Muscle layer of duodenum (tissue), 2 donors: ENCODE results near the gene ERN1.

Experiments
- H3K27ac ChIP-seq: one replicate; pipeline ENCODE4 v1.7.0; 2013; ENCODE audit warnings: mild to moderate bottlenecking, low read length
- H3K27me3 ChIP-seq: one replicate; pipeline ENCODE4 v1.7.0; 2013; ENCODE audit warnings: low read depth, mild to moderate bottlenecking, control low read depth, low read length
- H3K36me3 ChIP-seq, 2 donors: one replicate each; pipeline ENCODE4 v1.7.0; 2013; ENCODE audit warnings: low read length in 2 of 2, control low read depth in 1 of 2, mild to moderate bottlenecking in 1 of 2; ENCODE audit not compliant: insufficient read depth in 2 of 2, control insufficient read depth in 1 of 2
- H3K4me1 ChIP-seq, 2 donors: one replicate each; pipeline ENCODE4 v1.7.0; 2013; ENCODE audit warnings: low read length in 2 of 2, mild to moderate bottlenecking in 2 of 2, control low read depth in 1 of 2, moderate library complexity in 1 of 2; ENCODE audit not compliant: insufficient read depth in 2 of 2, control insufficient read depth in 1 of 2
- H3K4me3 ChIP-seq, 2 donors: one replicate each; pipeline ENCODE4 v1.7.0; 2013; ENCODE audit warnings: low read length in 2 of 2, low read depth in 1 of 2, mild to moderate bottlenecking in 1 of 2
- H3K9me3 ChIP-seq, 2 donors: one replicate each; pipeline ENCODE4 v1.7.0; 2013; ENCODE audit warnings: low read length in 2 of 2, control low read depth in 1 of 2, mild to moderate bottlenecking in 1 of 2; ENCODE audit not compliant: control insufficient read depth in 1 of 2
- donor health status: healthy.

ERN1 gene

DNA sequence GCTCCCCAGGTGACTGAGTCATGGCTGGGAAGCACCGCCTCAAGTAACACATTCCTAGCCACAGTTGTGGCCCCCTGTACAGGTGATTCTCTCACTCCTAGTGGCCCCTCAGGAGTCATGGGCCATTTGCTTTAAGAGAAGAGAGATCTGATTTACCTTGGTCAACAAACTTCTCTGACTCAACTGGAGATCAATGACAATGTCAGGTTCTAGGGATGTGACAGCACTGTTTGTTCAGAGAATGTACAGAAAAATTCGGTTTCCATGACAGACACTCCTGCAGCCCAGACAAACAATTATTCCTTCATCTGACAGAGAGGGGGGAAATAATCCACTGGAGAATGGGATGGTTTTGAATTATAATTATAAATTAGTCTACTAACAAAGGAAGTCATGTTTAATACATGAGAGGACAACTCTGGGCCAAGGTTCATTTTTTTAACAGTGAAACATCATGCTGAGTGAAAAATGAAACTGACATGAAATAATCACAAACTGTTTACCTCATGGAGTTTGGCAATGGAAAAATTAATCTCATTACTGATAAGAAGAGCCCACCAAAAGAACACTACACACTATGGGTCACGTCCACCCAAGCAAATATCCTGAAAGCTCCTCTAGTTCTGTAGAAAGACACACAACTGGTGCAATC lies 9.7 kb downstream of the ERN1 start:
- Histone ChIP-seq H3K4me1 (peaks cover 9 to 10% of the 10 kb centered on the region in 2 donors), H3K9me3 (no peaks in the 10 kb centered on the region), H3K27ac (no peak overlapping the region), H3K36me3 (no peaks in the 10 kb centered on the region), H3K27me3 (no peaks in the 10 kb centered on the region), H3K4me3 (no peak overlapping the region)

DNA sequence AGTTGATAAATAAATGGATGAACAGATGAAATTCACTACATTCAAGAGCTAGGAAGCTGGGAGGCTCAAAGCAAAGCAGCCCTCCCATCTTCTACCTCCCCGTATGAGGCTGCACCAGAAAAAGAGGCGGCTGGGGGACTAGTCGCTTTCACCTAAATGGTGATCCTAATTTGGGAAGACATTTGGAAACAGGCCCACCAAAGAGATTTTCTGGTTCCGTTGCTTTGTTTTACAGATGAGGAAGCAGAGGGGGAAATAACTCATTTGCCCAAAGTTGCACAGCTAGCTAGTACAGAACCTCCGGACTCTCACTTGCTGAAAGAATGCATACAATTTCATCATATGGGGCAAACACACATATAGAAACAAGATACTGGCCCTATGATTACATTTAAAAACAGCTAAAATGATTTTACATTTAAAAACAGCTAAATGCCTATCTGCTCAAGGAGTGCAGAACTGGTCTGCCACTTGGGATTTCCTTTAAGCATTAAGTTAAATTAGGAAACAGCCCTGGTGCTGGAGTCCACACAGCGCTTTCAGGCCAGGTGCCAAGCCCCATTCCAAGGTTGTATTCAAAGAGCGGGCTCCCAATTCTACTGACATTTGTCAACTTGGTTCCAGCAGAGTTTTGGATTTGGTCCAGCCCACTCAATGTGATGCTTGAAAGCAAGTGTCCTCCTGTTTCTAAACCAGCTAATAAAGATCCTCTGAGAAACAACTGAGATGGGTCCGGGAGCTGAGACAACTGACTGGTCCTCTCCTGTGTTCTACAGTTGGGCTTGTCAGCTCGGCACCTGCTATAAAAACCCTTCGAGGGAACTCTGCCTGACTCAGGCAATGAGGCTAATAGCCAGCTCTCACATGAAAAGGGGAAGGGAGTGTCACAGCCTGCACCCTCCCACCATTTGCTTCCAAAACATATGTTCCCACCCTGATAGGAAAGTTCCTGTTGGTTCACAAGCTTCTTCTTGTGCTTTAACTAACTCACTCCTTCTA lies 11.7 kb downstream of the ERN1 start:
- peaks cover 9 to 10% of the 10 kb centered on the region in 2 donors for H3K4me1 ChIP-seq
- no peak overlapping the region for H3K4me3 ChIP-seq
- H3K36me3 ChIP-seq: no peaks in the 10 kb centered on the region
- no peak overlapping the region for H3K27ac ChIP-seq
- no peaks in the 10 kb centered on the region for H3K27me3 ChIP-seq
- no peaks in the 10 kb centered on the region for H3K9me3 ChIP-seq

DNA sequence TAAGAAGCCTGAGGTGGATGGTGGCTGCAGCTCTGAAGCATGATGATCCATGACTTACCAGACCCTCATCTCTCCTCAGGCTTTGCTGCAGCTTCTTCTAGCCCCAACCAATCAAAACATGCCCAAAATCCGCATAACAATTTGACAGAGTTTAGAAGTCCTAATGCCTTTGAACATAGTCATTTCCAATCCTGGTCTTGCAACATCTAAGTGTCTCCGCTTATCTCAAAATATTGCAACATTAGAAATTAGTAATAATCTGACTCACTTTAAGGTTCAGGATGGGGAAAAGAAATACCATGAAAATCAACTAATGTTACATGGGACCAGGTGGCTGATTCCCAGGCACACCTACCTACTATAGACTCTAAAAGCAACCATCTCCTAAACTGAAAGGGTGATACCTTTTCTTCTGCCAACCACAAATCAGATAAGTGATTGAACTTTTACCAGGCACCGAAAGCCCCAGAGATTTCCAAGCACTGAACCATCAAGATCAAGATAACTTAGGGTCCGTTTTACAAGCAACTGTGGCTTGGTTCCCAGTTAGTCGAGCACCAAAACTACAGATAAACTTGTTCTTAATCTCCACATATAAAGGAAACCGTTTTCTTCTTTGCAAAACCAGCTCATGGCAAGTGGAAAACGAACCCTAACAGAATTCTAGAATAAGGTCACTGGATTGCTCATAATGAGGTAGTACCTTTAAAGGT lies 14.0 kb downstream of the ERN1 start:
- H3K9me3 ChIP-seq: no peaks in the 10 kb centered on the region
- H3K36me3 ChIP-seq: no peaks in the 10 kb centered on the region
- H3K27me3 ChIP-seq: no peaks in the 10 kb centered on the region
- H3K4me1 ChIP-seq: peaks cover 9 to 10% of the 10 kb centered on the region in 2 donors
- H3K27ac ChIP-seq: no peak overlapping the region
- H3K4me3 ChIP-seq: no peak overlapping the region

DNA sequence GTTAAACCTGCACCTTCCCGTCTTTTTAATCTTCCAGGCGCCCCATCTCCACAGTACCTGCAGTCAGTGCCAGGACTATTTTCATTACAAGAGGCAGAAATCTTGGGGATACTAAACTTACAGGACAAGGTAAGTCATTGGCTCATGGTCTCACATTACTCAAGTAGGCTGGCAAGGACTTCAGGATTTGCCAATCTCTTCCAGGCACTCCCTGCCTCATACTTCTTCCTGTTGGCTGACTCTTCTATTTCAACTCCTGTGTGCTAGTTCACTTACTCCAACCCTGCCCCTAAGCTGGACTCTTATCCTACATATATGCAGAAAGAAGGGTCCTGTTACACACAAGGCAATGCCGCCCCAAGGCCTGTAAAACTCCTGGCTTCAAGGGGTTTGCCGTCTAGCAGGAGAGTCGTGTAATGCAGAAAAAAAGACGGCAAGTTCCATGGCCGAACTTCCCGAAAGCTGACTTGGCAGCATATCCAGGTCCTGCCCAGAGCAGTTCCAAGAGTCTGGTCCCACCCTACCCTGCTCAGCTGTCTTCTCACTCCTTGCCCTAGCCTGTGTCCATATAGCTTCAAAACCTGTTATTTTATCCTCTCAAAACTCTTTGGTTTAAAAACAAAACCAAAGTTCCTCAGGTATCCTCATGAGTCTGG lies 14.8 kb downstream of the ERN1 start:
- Histone ChIP-seq H3K4me1 (peaks cover 9 to 10% of the 10 kb centered on the region in 2 donors), H3K27me3 (no peaks in the 10 kb centered on the region), H3K9me3 (no peaks in the 10 kb centered on the region), H3K27ac (no peak overlapping the region), H3K4me3 (no peak overlapping the region), H3K36me3 (no peaks in the 10 kb centered on the region)

DNA sequence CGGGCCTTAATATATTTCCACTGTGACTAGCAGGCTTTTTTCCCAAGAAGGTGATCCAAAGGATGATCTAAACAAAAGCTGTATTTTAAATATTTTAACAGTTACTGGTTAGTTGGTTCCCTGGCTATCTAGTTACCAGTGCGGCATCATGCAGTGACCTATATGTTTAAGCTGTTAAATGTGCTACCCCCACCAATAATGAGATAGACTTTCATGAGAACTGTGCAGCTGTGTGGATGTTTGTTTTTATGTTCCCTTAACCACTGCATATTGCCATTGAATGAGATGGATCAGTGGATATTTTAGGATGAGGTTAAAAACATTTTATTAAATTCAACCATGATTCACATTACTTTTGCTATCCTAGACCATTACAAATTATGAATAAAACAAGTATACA lies 16.9 kb downstream of the ERN1 start:
- Histone ChIP-seq H3K9me3 (no peaks in the 10 kb centered on the region), H3K27ac (no peak overlapping the region), H3K4me1 (peaks cover 0 to 4% of the 10 kb centered on the region in 2 donors), H3K27me3 (no peaks in the 10 kb centered on the region), H3K4me3 (no peak overlapping the region), H3K36me3 (no peaks in the 10 kb centered on the region)

DNA sequence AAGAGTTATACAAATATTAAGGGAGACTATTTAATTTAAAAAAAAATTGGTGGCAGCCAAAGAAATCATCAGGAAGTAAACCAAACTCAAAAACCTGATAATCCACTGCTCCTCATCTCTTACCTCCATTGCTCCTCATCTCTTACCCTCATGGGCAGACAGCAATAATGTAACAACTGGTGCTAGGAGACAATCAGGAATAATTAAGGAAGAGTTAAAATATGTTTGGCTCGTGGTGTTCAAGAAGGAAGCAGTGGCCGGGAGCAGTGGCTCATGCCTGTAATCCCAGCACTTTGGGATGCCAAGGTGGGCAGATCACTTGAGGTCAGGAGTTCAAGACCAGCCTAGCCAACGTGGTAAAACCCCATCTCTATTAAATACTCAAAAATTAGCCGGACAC lies 18.1 kb downstream of the ERN1 start:
- Histone ChIP-seq H3K27ac (no peak overlapping the region), H3K4me1 (no peaks in the 10 kb centered on the region), H3K4me3 (no peak overlapping the region), H3K9me3 (no peaks in the 10 kb centered on the region), H3K36me3 (no peaks in the 10 kb centered on the region), H3K27me3 (no peaks in the 10 kb centered on the region)

DNA sequence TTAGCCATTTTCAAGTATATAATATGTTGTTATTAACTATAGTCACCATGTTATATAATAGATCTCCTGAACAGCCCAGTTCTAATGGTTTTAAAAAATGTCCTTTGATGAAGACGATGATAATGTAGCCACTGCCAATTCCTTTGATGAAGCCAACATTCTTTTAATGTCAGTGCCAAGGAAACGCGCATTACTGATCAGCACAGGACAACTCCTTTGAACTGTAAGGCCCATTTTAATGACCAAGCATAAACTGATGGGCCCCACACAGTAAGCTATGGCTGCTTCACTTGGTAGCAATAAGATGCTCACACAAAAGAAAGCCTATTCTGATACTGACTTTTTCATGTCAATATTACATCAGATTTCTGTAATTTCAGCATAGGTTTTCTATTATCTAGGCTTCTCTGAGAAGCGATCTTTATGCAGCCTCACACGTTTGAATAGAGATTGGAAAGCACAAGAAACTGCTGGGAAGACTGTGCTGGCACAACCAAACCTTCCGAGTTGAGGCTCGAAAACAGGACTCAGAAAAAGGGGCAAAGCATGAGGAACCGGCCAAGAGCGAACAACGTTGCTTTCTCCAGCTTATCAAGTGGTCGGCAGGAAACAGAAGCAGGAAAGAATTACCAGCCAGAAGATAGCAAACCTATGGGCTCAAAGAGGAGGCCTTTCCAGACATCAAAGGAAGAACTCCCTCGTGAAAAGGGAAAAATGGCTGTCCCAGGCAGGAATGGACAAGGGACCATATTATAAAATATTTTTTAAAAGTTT lies 19.4 kb downstream of the ERN1 start:
- H3K4me1 ChIP-seq: no peaks in the 10 kb centered on the region
- no peak overlapping the region for H3K27ac ChIP-seq
- no peaks in the 10 kb centered on the region for H3K27me3 ChIP-seq
- H3K36me3 ChIP-seq: no peaks in the 10 kb centered on the region
- no peak overlapping the region for H3K4me3 ChIP-seq
- no peaks in the 10 kb centered on the region for H3K9me3 ChIP-seq

DNA sequence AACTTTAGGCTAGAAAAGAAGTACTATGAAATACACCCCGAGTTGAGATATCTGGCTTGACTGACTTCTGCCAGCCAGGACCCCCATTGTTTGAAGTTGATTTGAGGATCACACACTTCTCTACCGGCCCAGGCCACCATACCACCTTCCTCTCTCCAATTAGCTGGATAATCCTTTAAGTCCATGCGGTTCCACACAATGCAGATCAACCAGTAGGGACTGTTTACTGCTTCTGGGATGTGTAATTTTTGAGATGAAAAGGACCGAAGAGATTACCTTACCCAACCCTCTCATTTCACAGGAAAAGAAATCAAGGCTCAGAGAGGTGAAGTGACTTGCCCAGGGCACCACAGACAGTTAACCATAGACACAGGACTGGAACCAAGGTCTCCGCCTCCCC lies 20.5 kb downstream of the ERN1 start:
- Histone ChIP-seq H3K4me3 (no peak overlapping the region), H3K9me3 (no peaks in the 10 kb centered on the region), H3K27me3 (no peaks in the 10 kb centered on the region), H3K4me1 (no peaks in the 10 kb centered on the region), H3K36me3 (no peaks in the 10 kb centered on the region), H3K27ac (no peak overlapping the region)

DNA sequence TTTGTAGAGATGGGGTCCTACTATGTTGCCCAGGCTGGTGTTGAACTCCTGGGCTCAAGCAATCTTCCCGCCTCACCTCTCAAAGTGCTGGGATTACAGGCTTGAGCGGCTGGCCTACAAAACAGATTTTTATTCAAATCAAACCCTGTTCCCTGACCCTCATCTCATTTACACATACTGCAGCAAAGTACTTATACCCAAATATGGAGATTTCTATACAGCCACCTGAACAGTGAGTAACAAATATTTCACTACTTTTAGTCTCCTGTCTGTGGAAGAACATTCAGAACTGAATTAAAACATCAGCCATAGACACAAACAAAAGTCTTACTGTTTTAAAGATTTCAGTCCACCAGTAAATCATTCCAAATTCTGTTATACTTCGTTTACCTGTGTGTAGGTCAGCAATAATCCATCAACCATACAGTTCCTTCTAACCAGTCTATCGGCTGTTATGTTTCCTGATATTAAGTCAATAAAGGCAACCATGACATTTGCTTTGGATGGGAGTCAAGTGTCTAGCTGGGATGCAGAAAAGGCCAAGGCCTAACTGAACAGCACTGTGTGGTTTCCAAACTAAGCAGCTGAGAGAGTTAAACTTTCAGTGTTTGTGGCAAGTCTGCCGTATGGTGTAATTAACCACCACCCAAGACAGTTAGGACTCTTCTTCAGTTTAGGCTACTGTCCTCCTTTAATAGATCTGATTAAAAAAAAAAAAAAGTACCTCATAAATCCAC lies 22.3 kb downstream of the ERN1 start:
- H3K4me3 ChIP-seq: no peak overlapping the region
- H3K9me3 ChIP-seq: no peaks in the 10 kb centered on the region
- H3K36me3 ChIP-seq: no peaks in the 10 kb centered on the region
- H3K27me3 ChIP-seq: no peaks in the 10 kb centered on the region
- no peak overlapping the region for H3K27ac ChIP-seq
- no peaks in the 10 kb centered on the region for H3K4me1 ChIP-seq

DNA sequence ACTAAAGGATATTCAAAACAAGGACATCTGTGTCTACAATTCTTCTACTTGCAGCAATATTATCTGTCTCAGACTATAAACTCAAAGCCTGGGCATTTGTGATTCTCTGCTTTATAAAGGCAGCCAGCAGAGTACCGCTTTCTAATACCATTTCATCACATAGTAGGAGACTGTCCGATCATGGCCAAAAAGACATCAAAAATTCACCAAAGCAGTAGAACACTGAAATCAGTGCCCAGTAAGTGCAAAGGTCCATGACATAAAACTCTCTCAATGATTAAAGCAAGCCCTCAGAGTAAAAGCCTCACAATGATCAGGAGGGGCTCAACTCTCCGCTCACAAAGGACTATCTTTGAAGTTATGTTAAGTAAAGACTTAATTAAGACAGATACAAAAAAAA lies 23.0 kb downstream of the ERN1 start:
- Histone ChIP-seq H3K4me1 (no peaks in the 10 kb centered on the region), H3K27ac (no peak overlapping the region), H3K9me3 (no peaks in the 10 kb centered on the region), H3K36me3 (no peaks in the 10 kb centered on the region), H3K27me3 (no peaks in the 10 kb centered on the region), H3K4me3 (no peak overlapping the region)
